G401 (cell line): ENCODE measurements around the gene ATP7A. TPM values are rescaled to one million over a fixed set of nuclear protein-coding genes. Genes with fewer than 3 reads are reported as not detected.
"Not testable (repeated sequence)": the region's sequence is repeated elsewhere in the genome, so short reads cannot be mapped to it uniquely, and the experiment has no call there.

Experiments
- DNase-seq: peaks from one replicate; pipeline ENCODE4 v3.0.0-alpha.2; 2015; ENCODE audit warnings: low spot score
- in situ Hi-C: cut with HindIII; loops from 2 replicates; pipeline ENCODE4 v1.10.0; 2016; ENCODE audit warnings: low sequenced_read_pairs, mixed read lengths
- total RNA-seq: library from RNA; depleted of rRNA; stranded (reverse); fragments of >200 nt; shearing (Covaris generic); gene quantifications from 2 replicates; pipeline ENCODE4 v1.2.3, GENCODE V29; 2014; rRNA removed

The ATP7A gene
- 1.4 and 5.2 TPM in 2 replicates for total RNA-seq

DNA sequence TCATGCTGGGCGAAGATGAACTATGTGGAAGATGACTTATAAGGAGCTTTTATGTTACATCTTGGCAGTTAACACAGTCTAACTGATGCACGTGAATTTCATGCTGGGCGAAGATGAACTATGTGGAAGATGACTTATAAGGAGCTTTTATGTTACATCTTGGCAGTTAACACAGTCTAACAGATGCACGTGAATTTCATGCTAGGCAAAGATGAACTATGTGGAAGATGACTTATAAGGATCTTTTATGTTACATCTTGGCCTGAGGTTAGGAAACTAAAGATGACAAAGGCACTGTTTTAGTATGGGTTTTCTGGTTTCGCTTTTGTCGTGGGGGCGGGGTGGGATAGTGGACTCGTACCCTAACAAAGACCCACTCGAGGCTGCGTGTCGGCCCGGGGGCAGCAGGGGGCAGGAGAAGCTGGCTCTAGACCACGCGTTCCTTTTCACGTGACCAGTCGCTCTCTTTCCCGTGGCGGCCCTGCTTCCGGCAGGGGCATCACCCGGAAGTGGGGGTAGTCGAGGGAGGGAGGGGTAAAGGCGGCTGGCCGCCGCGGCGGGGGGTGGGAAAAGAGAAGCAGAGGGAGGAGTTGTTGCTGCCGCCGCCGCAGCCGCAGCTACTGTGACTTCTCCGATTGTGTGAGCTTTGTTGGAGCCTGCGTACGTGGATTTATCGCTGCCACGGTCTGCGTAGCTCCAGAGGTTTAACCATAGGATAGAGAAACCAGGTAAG is at the start of gene ATP7A:
TSS of gene ATP7A (plus strand) at position 586 of the 733 bp plus-strand sequence. CDS start 60,949 bp downstream, outside the sequence.
- in situ Hi-C loops: no loop called here
- peak; percentile 58 for DNase-seq

DNA sequence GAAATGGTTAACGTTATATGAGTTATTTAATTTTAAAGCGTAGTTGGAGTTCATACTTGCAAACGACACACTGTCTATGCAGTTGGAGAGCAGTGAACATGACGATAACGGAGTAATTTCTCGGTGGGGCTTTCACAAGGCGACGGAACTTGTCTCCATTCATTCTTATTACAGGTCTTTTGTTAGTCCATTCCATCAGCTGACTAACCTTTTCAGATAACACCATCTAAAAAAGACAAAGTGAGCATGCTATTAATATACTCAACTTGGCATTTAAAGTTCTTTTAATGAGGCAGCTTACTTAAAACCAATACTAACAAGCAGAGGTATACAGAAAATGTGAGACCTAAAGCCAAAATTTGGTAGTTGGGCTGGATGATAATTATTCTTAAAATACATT is 35.1 kb upstream of the ATP7A start:
- DNase-seq: no peak
- in situ Hi-C loops: no loop called here

DNA sequence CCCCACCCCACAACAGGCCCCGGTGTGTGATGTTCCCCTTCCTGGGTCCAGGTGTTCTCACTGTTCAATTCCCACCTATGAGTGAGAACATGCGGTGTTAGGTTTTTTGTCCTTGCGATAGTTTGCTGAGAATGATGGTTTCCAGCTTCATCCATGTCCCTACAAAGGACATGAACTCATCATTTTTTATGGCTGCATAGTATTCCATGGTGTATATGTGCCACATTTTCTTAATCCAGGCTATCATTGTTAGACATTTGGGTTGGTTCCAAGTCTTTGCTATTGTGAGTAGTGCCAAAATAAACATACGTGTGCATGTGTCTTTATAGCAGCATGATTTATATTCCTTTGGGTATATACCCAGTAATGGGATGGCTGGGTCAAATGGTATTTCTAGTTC is 29.1 kb upstream of the ATP7A start:
- in situ Hi-C loops: not testable (repeated sequence)

DNA sequence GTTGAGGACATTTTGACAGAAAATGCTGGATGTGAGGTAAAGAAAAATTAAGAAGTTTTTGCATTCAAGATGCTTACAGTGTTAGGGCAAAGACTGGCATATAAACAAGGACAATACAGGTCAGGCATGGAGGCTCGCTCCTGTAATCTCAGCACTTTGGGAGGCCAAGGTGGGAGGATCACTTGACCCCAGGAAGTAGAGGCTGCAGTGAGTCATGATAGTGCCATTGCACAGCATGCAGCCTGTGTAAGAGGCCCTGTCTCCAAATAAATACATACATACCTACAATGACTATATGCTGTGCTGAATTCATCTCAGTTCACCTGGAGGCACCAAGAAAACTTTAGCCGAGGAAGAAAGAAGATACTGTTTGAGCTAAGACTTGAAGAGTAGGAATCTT is 17.6 kb upstream of the ATP7A start:
- in situ Hi-C loops: no loop called here

More for the DNA sequence above, 29.1 kb upstream of the ATP7A start:
- DNase-seq: not testable (repeated sequence)

DNA sequence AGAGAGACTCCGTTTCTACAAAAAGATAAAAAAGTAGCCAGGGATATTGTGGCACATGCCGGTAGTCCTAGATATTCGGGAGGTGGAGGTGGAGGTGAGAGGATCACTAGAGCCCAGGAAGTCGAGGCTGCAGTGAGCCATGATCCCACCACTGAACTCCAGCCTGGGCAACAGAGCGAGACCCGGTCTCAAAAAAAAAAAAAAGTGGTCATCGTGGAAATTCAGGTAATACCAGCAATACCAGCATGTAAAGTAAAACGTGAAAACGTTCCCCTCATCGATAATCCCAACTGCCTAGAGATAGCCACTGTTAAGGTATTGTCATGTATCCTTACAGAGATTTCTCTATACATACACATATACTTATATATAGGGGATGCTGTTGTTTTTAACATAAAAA is 16.8 kb upstream of the ATP7A start:
- in situ Hi-C loops: no loop called here

More for the DNA sequence above, 17.6 kb upstream of the ATP7A start:
- no peak for DNase-seq

DNA sequence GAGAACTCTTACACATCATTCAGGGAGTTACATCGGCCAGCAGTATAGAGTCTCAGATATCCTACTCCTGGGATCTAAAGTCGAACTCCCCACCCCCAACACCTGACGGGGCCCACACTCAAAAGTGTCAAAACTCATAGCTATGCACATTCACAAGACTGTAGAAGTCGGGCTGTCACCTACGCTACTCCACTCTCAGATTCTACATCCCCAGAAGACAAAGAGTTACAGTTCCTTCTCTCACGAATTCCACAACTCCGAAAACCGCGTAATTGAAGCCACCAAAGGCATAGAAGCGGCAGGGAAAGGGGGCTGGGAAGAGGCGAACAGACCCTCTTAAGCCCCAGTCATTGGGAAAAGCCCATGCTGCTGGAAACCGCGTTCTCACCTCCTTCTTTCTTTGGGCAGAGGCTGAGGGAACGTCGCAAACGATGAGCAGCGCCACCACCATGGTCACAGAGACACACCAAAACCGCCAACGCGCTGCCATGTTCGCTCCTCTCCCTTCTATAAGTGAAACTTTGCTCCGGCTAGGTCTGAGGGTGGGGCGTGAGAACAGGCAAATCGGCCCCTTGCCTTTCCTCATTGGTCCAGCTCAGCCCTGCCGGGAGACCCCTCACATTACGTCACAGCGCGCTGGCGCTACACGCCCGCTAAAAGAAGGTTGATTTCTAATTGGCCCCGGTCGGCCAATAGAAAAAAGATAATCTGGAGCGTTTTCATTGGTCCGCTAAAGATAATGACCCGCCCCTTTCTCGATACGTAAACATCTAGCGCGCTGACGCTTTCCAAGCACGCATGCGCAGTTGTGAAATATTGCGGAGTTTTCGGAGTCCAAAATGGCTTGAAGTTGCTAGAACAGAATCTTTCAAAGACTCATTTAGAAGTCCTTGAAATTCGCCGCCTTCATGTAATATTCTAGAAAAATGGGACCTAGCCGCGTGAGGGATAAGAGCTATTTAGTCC is 15.3 kb upstream of the ATP7A start, which contains the start of gene MAGT1:
TSS of gene MAGT1 (minus strand) at position 515 of the 966 bp plus-strand sequence. CDS start at position 490, 25 bp downstream.
- in situ Hi-C loops: no loop called here
- peak; percentile 96 for DNase-seq

More for the DNA sequence above, 16.8 kb upstream of the ATP7A start:
- no peak for DNase-seq

DNA sequence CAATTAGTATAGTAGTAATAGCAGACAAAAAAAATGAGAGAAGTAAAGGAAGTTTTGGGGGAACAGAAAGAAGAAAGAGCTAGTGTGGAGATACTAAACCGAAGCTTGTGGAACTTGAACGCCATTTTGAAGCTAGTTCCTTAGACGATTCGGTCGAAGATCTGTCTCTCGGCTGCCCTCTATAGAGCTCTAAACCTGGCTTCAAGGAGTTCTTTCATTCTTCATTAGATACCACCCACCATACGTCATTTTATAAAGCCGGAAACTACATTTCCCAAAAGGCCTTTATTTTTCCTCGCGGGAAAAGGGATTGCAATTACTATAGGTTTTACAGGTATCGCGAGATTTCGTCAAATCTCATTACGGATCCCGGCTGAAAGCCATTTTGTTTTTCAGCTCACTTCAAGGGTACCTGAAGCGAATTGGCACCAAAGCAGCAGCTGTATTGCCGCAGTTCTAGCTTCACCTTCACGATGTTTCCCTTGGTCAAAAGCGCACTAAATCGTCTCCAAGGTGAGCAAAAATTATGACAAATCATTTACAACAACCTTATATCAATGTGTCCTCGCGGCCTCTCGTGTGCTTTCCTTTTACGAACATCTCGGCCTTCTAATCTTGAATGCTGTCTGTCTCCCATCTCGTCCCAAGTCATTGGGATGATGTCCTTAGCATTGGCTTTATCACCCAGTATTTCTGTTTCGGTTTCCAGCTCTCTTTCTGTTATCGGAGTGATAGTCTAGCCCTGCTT is 11.2 kb upstream of the ATP7A start, which contains the start of gene COX7B:
TSS of gene COX7B (plus strand) at position 388 of the 748 bp plus-strand sequence. CDS start at position 474, 86 bp downstream.
- peak; percentile 97 for DNase-seq
- in situ Hi-C loops: no loop called here

DNA sequence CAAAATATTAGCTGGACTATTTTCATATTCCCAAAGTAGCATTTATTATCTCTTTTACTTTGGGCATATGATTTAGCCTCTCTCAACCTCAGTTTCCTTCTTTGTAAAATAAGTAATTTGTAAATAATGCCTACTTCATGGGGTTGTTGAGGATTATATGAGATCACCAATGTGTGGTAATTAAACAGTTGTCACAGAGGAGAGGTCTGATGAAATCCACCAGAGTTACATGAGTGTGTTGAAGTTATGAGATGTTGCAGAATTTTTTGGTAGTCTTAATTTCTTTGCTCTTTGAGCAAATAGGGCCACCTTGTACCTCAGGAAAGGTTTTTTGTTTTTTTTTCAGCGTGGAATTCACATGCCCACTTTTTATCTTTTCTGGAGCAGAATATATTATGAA is 9.8 kb upstream of the ATP7A start:
- in situ Hi-C loops: no loop called here
- DNase-seq: no peak

DNA sequence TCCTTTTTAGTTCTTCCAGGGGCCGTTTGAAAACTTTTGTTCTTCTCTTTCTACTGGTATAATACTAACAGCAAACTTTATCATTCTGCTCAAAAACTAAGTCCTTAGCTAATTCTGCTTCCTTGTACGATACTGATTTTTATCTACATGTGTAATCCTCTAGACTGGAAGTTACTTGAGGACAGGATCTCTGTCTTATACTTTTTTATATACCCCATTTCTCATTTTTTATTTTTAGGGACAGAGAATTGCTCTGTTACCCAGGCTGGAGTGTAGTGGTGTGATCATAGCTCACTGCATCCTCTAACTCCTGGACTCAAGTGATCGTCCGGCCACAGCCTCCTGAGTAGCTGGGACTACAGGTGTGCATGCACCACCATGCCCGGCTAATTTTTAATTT is 9.0 kb upstream of the ATP7A start:
- in situ Hi-C loops: no loop called here

DNA sequence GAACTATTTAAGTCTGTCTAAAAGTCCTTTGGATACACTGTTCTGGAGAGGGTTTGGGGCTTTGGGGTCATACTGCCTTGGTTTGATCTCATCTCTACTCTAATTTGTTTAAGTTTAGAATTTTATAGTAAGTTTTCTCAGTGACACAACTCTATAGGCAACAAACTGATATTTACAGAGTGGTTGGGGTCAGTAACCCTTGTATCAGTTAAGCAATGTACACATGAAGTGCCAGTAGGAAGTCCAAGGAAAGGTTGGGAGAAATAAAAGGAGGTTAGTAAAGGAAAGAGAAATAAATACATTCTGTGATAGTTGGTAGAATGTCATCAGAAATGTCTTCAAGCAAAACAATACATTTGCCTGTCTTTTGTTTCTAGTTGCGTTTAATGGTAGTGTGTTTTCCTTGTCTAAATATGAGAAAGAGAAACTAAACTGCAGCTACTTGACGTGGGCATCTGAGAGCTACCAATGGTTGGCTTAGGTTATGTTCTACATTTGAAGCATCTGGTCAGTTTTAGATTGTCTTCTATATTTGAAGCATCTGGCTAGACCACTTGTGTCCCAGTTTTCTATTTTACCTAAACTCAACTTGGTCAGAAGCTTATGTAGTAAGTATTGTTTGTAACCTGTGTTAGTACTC is 6.9 kb downstream of the ATP7A start:
- DNase-seq: no peak
- in situ Hi-C loops: no loop called here

More for the DNA sequence above, 9.0 kb upstream of the ATP7A start:
- no peak for DNase-seq

DNA sequence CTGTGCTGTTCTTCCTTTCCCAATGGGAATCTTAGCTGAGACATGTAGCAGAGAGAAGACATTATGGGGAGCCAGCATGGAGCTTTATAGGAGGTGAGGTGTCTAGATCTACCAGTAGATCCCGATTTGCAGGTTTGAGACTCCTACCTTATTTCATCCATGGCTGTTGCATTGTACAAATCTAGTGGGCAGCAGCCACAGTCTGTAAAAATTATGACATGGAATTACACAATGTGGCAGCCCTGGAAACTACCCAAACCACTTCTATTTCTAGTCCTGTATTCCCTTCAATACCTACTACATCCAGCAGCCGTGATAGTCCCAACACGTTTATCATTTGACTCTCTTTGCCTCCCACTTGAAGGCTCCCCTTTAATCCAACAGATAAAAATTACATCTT is 8.1 kb downstream of the ATP7A start:
- in situ Hi-C loops: no loop called here
- no peak for DNase-seq

DNA sequence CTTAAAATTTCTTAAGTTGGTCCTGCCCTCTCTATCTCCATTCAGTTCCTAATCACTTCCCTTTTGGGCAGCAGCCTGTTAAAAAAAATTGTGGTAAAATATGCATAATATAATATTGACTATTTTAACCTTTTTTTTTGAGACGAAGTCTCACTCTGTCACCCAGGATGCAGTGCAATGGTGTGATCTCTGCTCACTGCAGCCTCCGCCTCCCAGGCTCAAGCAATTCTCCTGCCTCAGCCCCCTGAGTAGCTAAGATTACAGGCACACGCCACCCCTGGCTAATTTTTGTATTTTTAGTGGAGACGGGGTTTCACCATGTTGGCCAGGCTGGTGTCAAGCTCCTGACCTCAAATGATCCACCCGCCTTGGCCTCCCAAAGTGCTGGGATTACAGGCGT is 8.9 kb downstream of the ATP7A start:
- in situ Hi-C loops, DNase-seq: not testable (repeated sequence)

DNA sequence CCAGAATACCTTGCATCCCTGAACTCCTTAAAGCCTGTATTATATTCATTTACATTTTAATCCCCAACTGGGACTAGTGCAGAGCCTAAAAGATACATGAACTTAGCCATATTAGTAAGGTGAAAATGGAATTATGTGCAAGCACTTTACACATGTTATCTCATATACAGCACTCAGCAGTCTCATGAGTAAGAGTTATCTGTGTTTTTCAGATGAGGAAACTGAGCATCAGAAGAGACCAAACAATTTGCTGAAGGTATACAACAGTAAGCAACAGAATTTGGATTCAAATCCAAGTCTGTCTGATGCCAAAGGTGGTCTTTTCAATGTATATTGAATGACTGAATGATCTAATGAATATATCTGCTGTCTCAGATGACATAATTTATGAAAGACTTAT is 12.3 kb downstream of the ATP7A start:
- DNase-seq: no peak
- in situ Hi-C loops: no loop called here

DNA sequence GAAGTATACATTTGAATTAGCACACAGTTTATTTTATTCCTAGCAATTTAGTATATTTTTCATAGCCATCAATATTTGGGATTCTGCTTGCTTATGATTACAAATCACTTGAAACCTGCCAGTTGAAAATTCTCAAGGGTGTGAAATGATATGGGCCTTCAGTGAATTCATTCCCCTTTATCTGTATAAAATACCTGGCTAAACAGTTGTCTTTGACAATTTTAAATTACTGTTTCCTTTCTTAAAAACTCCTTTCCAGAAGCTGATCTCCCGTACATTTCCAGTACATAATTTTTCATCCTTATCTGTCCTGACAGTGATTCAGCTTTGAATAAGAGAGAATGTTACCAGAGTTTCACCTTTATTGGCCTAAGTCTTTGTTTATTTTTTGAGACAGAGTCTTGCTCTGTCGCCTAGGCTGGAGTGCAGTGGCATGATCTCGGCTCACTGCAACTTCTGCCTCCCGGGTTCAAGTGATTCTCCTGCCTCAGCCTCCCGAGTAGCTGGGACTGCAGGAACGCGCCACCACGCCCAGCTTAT is 13.9 kb downstream of the ATP7A start:
- in situ Hi-C loops: no loop called here

DNA sequence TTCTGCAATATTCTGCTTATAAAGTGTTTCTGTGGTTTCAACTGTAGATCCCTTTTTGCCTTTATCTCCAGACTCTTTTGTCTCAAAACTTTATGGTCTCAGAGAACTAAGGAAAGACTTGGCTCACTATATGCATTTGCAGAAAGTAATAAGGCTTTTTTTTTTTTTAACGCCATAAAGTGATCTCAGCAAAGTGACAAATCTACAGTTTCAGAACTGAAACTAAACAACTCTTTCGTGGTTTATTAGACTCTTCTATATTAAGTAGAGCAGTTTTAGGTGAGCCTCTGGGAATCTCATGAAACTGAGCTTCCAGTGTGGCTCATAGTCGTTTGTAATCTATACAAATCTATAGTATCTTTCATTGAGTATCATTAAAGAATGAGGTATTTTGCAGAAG is 15.3 kb downstream of the ATP7A start:
- DNase-seq: no peak
- in situ Hi-C loops: no loop called here

More for the DNA sequence above, 13.9 kb downstream of the ATP7A start:
- DNase-seq: no peak

DNA sequence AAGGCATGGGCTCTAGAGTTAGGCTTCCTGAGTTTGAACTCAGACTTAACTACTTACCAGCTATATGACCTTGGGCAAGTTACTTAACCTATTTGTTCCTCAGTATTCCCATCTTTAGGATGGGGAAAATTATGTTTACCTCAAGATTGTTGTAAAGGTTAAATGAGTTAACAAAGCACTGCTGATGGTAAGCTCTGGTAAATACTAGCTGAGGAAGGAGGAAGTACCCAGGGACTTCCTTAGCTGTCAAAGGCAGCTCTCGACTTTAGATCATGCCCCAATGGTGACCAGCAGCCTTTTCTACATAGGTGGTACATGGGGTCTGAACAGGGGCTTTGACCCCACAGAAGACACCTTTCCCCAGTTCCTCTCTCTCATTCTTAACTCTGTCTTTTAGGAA is 20.1 kb downstream of the ATP7A start:
- in situ Hi-C loops: no loop called here
- no peak for DNase-seq

DNA sequence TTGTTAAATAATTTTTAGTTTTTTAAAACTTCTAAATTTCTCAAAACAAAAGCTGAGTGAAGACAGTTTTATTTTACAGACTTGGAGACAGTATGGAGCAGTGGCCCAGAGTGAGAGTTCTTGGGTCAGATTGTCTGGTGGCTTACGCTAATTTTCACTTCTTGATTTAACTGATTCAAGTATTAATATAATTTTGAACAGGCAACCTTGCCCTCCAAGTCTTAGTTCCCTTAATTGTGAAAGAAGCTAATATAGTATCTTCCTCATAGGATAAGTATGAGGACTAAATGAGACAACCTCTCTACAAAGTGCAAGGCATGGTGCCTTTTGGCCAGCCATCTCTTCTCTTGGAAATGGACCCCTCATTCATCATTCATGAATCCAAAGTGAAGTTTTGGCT is 25.4 kb downstream of the ATP7A start:
- DNase-seq: no peak
- in situ Hi-C loops: no loop called here

DNA sequence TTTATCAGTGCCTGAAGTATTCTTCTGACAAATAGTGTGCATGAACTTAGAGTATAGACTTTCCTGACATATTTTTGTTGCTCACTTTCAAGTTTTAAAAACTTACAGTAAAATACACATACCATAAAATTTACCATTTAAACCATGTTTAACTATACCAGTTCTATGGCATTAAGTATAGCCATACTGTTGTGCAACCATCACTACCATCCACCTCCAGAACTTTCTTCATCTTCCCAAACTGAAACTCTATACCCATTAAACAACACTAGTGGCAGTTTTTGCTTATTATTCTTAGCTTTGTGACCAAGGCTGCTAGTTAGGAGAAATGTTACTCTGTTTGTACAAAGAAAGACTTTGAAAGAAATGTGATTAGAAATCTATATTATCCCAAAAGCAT is 25.8 kb downstream of the ATP7A start:
- in situ Hi-C loops: no loop called here
- DNase-seq: no peak
